ENCODE measurements around the gene POLR2H. TPM values are rescaled to one million over a fixed set of nuclear protein-coding genes. Genes with fewer than 3 reads are reported as not detected.

POLR2H gene
- total and polyA plus RNA-seq, 3 donors from 2014 or later = 65.0 to 76.4 (median 72.2) TPM

DNA sequence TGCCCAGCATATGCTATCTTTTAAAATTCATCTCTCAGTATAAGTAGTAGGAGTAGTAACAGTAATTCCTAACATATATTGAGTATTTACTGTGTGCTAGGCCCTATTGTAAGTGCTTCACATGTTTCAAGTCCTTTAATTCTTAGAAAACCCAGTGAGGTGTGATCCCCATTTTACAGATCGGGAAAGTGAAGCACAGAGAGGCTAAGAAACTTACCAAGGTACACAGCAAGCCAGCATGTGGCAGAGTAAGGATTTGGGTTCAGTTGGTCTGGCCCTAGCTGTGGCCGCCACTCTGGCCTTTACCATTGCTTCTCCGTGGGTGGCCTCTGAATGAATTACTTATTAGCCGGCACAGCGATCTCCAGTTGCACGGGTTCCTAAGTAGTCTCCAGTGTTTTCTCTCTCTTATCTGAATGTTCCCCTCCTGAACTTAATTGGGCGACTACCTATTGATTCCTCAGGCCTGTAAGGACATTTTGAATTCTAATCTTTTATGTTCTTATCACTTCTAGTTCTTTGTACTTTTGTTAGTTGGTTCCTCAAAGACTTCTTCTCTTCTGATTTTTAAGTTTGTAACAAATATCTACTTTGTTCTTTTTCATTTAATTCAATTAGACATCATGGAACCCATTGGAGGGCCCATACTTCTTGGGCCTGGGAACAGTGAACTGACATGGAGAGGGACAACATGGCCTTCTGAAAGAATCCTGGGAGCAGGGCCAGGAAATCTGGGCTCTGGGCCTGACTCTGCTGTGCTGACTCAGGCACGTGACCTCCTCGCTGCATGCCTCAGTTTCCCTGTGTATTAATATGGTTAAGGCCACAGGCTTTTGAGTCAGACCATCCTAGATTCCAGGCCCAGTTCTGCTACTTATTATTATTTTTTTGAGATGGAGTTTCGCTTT is 11.7 kb upstream of the POLR2H start:
- Histone ChIP-seq H3K4me3 (no peak overlapping the region), H3K27me3 (no peaks in the 10 kb centered on the region), H3K36me3 (ENCODE audit: low read depth, missing control alignments) (no peaks in the 10 kb centered on the region), H3K9me3 (no peaks in the 10 kb centered on the region), H3K4me1 (peaks cover 66% of the 10 kb centered on the region), H3K27ac (peak overlapping the region; percentile 55 to 62)
- peak; percentile 79 for DNase-seq
- intact Hi-C loops (cut with DNase I; ENCODE audit: low total_unique reads) = no loop called here
- TF ChIP-seq POLR2A (IDR thresholded peaks at IDR 0.05) (no peak), CTCF (IDR thresholded peaks at IDR 0.05) (no peak)
- WGBS, 2 donors = 40 to 59% methylated on average over 10 of the region's 10 CpGs

- DNase-seq = no peak
- intact Hi-C loops (cut with DNase I; ENCODE audit: low total_unique reads) = no loop called here
- no peak for TF ChIP-seq CTCF (IDR thresholded peaks at IDR 0.05)
- TF ChIP-seq POLR2A (IDR thresholded peaks at IDR 0.05) = no peak
- H3K27ac ChIP-seq = peak overlapping the region; percentile 55 to 62
- no peaks in the 10 kb centered on the region for H3K9me3 ChIP-seq
- no peaks in the 10 kb centered on the region for H3K27me3 ChIP-seq
- no peak overlapping the region for H3K4me3 ChIP-seq
- peaks cover 62% of the 10 kb centered on the region for H3K4me1 ChIP-seq
- 65 to 82% methylated on average over 6 of the region's 6 CpGs for WGBS, 2 donors
- H3K36me3 ChIP-seq (ENCODE audit: low read depth, missing control alignments) = no peaks in the 10 kb centered on the region
These were observed 10.9 kb upstream of the POLR2H start for GRCh38 chr3:184350618-184351017.

DNA sequence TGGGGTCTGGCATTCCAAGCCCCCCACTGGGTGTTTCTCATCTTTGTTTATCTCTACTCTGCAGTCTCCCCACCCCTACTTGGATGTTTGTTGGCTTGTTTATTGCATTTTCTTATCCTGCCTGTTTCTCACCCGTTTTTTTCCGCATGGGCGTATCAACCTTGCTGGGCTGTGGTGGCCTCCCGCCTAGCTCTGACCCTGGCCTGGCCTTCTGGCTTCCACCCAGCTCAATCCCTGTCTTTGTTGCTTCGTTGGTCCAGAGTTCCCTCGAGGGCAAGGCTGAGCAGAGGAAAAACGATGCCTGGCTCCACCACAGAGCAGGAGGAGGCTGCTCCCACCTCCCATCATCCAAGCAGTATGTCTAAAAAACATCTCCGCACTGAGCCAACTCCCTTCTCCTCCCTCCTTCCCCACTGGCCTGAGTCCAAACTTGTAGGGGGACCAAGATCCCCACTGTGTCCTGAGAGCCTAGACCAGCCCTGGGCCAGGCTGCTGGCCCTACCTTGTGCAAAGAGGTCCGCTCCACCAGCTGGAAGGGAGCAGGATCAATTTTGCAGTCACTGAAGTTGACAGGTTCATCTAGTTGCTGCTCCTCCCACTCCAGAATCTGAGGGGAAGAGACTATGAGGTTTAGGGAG is 9.9 kb upstream of the POLR2H start:
- peak; percentile 79 for DNase-seq
- Histone ChIP-seq H3K4me3 (no peak overlapping the region), H3K4me1 (peaks cover 65% of the 10 kb centered on the region), H3K36me3 (ENCODE audit: low read depth, missing control alignments) (no peaks in the 10 kb centered on the region), H3K27me3 (no peaks in the 10 kb centered on the region), H3K27ac (peak overlapping the region in 1 of 2 donors; percentile 56), H3K9me3 (no peaks in the 10 kb centered on the region)
- TF ChIP-seq CTCF (IDR thresholded peaks at IDR 0.05) = no peak
- TF ChIP-seq POLR2A (IDR thresholded peaks at IDR 0.05) = no peak
- WGBS, 2 donors = 41 to 44% methylated on average over 8 to 9 of the region's 9 CpGs
- intact Hi-C loops (cut with DNase I; ENCODE audit: low total_unique reads) = no loop called here

- DNase-seq = no peak
- no peaks in the 10 kb centered on the region for H3K9me3 ChIP-seq
- H3K27ac ChIP-seq = peak overlapping the region in 1 of 2 donors; percentile 56
- H3K4me1 ChIP-seq = peaks cover 67% of the 10 kb centered on the region
- intact Hi-C loops (cut with DNase I; ENCODE audit: low total_unique reads) = no loop called here
- H3K4me3 ChIP-seq = no peak overlapping the region
- H3K27me3 ChIP-seq = no peaks in the 10 kb centered on the region
- H3K36me3 ChIP-seq (ENCODE audit: low read depth, missing control alignments) = no peaks in the 10 kb centered on the region
- 77 to 81% methylated on average over 15 of the region's 15 CpGs for WGBS, 2 donors
- TF ChIP-seq CTCF (IDR thresholded peaks at IDR 0.05) (no peak), POLR2A (IDR thresholded peaks at IDR 0.05) (no peak)
These were observed 9.2 kb upstream of the POLR2H start for GRCh38 chr3:184352149-184352785.
